H1 (cell line): ENCODE data around the gene RAB40B. TPM values are rescaled to one million over a fixed set of nuclear protein-coding genes. Genes with fewer than 3 reads are reported as not detected.

ENCODE experiments used
- ASH2L ChIP-seq: fragments of 200-600, 300-600 bp; sonication (generic); IDR thresholded peaks from one replicate; pipeline ENCODE4 v1.7.1; 2017; ENCODE audit warnings: low read length
- EP300 ChIP-seq, 2 experiments: IDR thresholded peaks; 1 replicate in 1 of 2; 2 replicates in 1 of 2; pipeline ENCODE4 v1.6.1; 2011 to 2012; ENCODE audit warnings: low read depth in 2 of 2, low read length in 2 of 2, mild to moderate bottlenecking in 2 of 2, borderline replicate concordance in 1 of 2, inconsistent platforms in 1 of 2, moderate library complexity in 1 of 2
- PHF8 ChIP-seq: fragments of 200-600 bp; sonication (generic); conservative IDR thresholded peaks from 2 replicates; pipeline ENCODE4 v1.7.1; 2012; ENCODE audit warnings: low read depth, mild to moderate bottlenecking, inconsistent platforms, low read length, moderate library complexity
- polyA plus RNA-seq, 7 experiments: library from polyadenylated mRNA; depleted of rRNA in 3 of 7; stranded (reverse) in 5 of 7; unstranded in 2 of 7; fragments of >200 nt in 5 of 7; fragments of 200-250 nt in 2 of 7; gene quantifications; 1 replicate in 5 of 7; 2 replicates in 1 of 7; 4 replicates in 1 of 7; pipeline versions ENCODE4 v1.2.1 to v1.2.3, GENCODE V29; 2011 to 2013; ENCODE audit warnings: missing spikeins in 2 of 7, mixed read lengths in 2 of 7
- total RNA-seq: library from RNA; stranded (reverse); fragmentation: NEBNext Ultra II Directional; extraction: Animal tissue kit (Norgen Biotek cat#: 25700); gene quantifications from 2 replicates; pipeline ENCODE4 v1.2.1, GENCODE V29; 2021

Gene RAB40B
- total and polyA plus RNA-seq, 2 of the 8 experiments (the other 6 are each of a cell fraction or from before 2014, with no cell fraction given), result 3.1 to 4.6 TPM

GRCh38 chr17:82645516-82645915, 53.0 kb downstream of the RAB40B start (continued):
- no peak for TF ChIP-seq PHF8
- no peak for TF ChIP-seq EP300 (IDR thresholded peaks at IDR 0.05; ENCODE audit: borderline replicate concordance in 1 of 2, low read depth in 2 of 2, low read length in 2 of 2)
- no peak for TF ChIP-seq ASH2L
